Measurements from ENCODE around the gene ZBED2.

The ZBED2 gene

GRCh38 chr3:111603679-111604078 is 8.5 kb upstream of the ZBED2 start:
- ChIA-PET POLR2A (interaction anchor here (0.6 kb wide), 1 partner anchor 624 kb away, joined by 3 read pairs; no protein-coding TSS in a partner anchor), CTCF (no interaction called here)
- Histone ChIP-seq H3K27ac (ENCODE audit: extremely low read depth, low read depth, low read length) (no peak overlapping the region), H3K36me3 (ENCODE audit: control insufficient read depth in 2 of 2, insufficient read depth in 1 of 2, low read length in 2 of 2) (no peaks in the 10 kb centered on the region), H3K9me3 (ENCODE audit: control insufficient read depth, insufficient read depth, low read depth, low read length) (no peaks in the 10 kb centered on the region), H3K4me1 (ENCODE audit: control insufficient read depth, insufficient read depth, low read length) (no peaks in the 10 kb centered on the region), H3K4me3 (ENCODE audit: low read depth, low read length) (no peak overlapping the region)
- no peak for TF ChIP-seq ZNF148 (tag by site-specific recombination; IDR thresholded peaks at IDR 0.05; ENCODE audit: borderline replicate concordance)
- TF ChIP-seq ZNF169 (tag by site-specific recombination; IDR thresholded peaks at IDR 0.05): no peak
- no peak for TF ChIP-seq ZNF175 (tag by site-specific recombination; IDR thresholded peaks at IDR 0.05)
- TF ChIP-seq GFI1B (tag by site-specific recombination; IDR thresholded peaks at IDR 0.05): no peak
- no peak for TF ChIP-seq ZNF558 (tag by site-specific recombination; IDR thresholded peaks at IDR 0.05)
- no peak for TF ChIP-seq ZNF830 (tag by site-specific recombination; IDR thresholded peaks at IDR 0.05; ENCODE audit: low read depth)
- TF ChIP-seq ZNF629 (tag by site-specific recombination; IDR thresholded peaks at IDR 0.05): no peak
- no peak for TF ChIP-seq SCRT1 (tag by site-specific recombination; IDR thresholded peaks at IDR 0.05; ENCODE audit: borderline replicate concordance)

- no peak overlapping the region for H3K4me3 ChIP-seq (ENCODE audit: low read depth, low read length)
- H3K36me3 ChIP-seq (ENCODE audit: control insufficient read depth in 2 of 2, insufficient read depth in 1 of 2, low read length in 2 of 2): no peaks in the 10 kb centered on the region
- no peaks in the 10 kb centered on the region for H3K4me1 ChIP-seq (ENCODE audit: control insufficient read depth, insufficient read depth, low read length)
- TF ChIP-seq ZNF18 (tag by site-specific recombination; IDR thresholded peaks at IDR 0.05): no peak
- TF ChIP-seq ZNF202 (tag by site-specific recombination; IDR thresholded peaks at IDR 0.05; ENCODE audit: borderline replicate concordance): no peak
- CTCF ChIA-PET: no interaction called here
- no peaks in the 10 kb centered on the region for H3K9me3 ChIP-seq (ENCODE audit: control insufficient read depth, insufficient read depth, low read depth, low read length)
- POLR2A ChIA-PET: no interaction called here
- no peak overlapping the region for H3K27ac ChIP-seq (ENCODE audit: extremely low read depth, low read depth, low read length)
These were observed 6.7 kb upstream of the ZBED2 start for GRCh38 chr3:111601810-111602209.

- Histone ChIP-seq H3K4me1 (ENCODE audit: control insufficient read depth, insufficient read depth, low read length) (no peaks in the 10 kb centered on the region), H3K36me3 (ENCODE audit: control insufficient read depth in 2 of 2, insufficient read depth in 1 of 2, low read length in 2 of 2) (no peaks in the 10 kb centered on the region), H3K27ac (ENCODE audit: extremely low read depth, low read depth, low read length) (no peak overlapping the region), H3K4me3 (ENCODE audit: low read depth, low read length) (no peak overlapping the region), H3K9me3 (ENCODE audit: control insufficient read depth, insufficient read depth, low read depth, low read length) (no peaks in the 10 kb centered on the region)
- no peak for TF ChIP-seq ZNF169 (tag by site-specific recombination; IDR thresholded peaks at IDR 0.05)
- no peak for TF ChIP-seq SCRT1 (tag by site-specific recombination; IDR thresholded peaks at IDR 0.05; ENCODE audit: borderline replicate concordance)
- no peak for TF ChIP-seq ZNF521 (tag by site-specific recombination; IDR thresholded peaks at IDR 0.05)
- TF ChIP-seq INSM2 (tag by site-specific recombination; IDR thresholded peaks at IDR 0.05): no peak
- TF ChIP-seq ZNF280D (tag by site-specific recombination; IDR thresholded peaks at IDR 0.05): no peak
- TF ChIP-seq GLI2 (tag by site-specific recombination; IDR thresholded peaks at IDR 0.05; ENCODE audit: borderline replicate concordance, low read depth): no peak
- TF ChIP-seq ZBTB6 (tag by site-specific recombination; IDR thresholded peaks at IDR 0.05): no peak
- TF ChIP-seq ZNF302 (tag by site-specific recombination; IDR thresholded peaks at IDR 0.05; ENCODE audit: low read depth): no peak
- no peak for TF ChIP-seq ZFP69B (tag by site-specific recombination; IDR thresholded peaks at IDR 0.05)
- TF ChIP-seq ATF2 (tag by site-specific recombination; IDR thresholded peaks at IDR 0.05; ENCODE audit: low read depth): no peak
- no peak for TF ChIP-seq ZNF37A (tag by site-specific recombination; IDR thresholded peaks at IDR 0.05)
- TF ChIP-seq ZNF785 (tag by site-specific recombination; IDR thresholded peaks at IDR 0.05): no peak
- CTCF ChIA-PET: no interaction called here
- POLR2A ChIA-PET: no interaction called here
These were observed 3.4 kb upstream of the ZBED2 start for GRCh38 chr3:111598552-111598951.
